IPS-18a (cell line): Measurements from ENCODE around the gene DBH.

ENCODE experiments used
- H3K27ac ChIP-seq: one replicate; pipeline ENCODE4 v1.5.1; 2013; ENCODE audit warnings: low read length
- H3K27me3 ChIP-seq: one replicate; pipeline ENCODE4 v1.6.1; 2013; ENCODE audit warnings: mild to moderate bottlenecking, low read length; ENCODE audit not compliant: control insufficient read depth, insufficient read depth
- H3K36me3 ChIP-seq: one replicate; pipeline ENCODE4 v1.6.1; 2013; ENCODE audit warnings: low read depth, low read length; ENCODE audit not compliant: control insufficient read depth
- H3K4me1 ChIP-seq: one replicate; pipeline ENCODE4 v1.6.1; 2013; ENCODE audit warnings: low read depth, low read length; ENCODE audit not compliant: control insufficient read depth
- H3K4me3 ChIP-seq: one replicate; pipeline ENCODE4 v1.5.1; 2013; ENCODE audit warnings: low read length
- H3K9ac ChIP-seq: one replicate; pipeline ENCODE4 v1.6.1; 2013; ENCODE audit warnings: mild to moderate bottlenecking, low read length, moderate library complexity
- H3K9me3 ChIP-seq: one replicate; pipeline ENCODE4 v1.6.1; 2013; ENCODE audit warnings: low read depth, low read length; ENCODE audit not compliant: control insufficient read depth

DBH gene

GRCh38 chr9:133691626-133692363 is 55.6 kb downstream of the DBH start:
- H3K4me3 ChIP-seq: no peak overlapping the region
- no peaks in the 10 kb centered on the region for H3K9me3 ChIP-seq
- no peak overlapping the region for H3K27ac ChIP-seq
- H3K27me3 ChIP-seq: no peaks in the 10 kb centered on the region
- no peaks in the 10 kb centered on the region for H3K4me1 ChIP-seq
- H3K9ac ChIP-seq: no peak overlapping the region
- no peaks in the 10 kb centered on the region for H3K36me3 ChIP-seq

GRCh38 chr9:133692364-133692985 is 56.3 kb downstream of the DBH start:
- Histone ChIP-seq H3K4me3 (no peak overlapping the region), H3K27me3 (no peaks in the 10 kb centered on the region), H3K4me1 (no peaks in the 10 kb centered on the region), H3K36me3 (no peaks in the 10 kb centered on the region), H3K9ac (no peak overlapping the region), H3K27ac (no peak overlapping the region), H3K9me3 (no peaks in the 10 kb centered on the region)

- no peak overlapping the region for H3K27ac ChIP-seq
- H3K9ac ChIP-seq: no peak overlapping the region
- no peaks in the 10 kb centered on the region for H3K27me3 ChIP-seq
- no peaks in the 10 kb centered on the region for H3K36me3 ChIP-seq
- H3K9me3 ChIP-seq: no peaks in the 10 kb centered on the region
- no peak overlapping the region for H3K4me3 ChIP-seq
- no peaks in the 10 kb centered on the region for H3K4me1 ChIP-seq
These were observed 57.0 kb downstream of the DBH start for GRCh38 chr9:133693116-133693515.

- H3K4me3 ChIP-seq: no peak overlapping the region
- no peak overlapping the region for H3K27ac ChIP-seq
- no peaks in the 10 kb centered on the region for H3K27me3 ChIP-seq
- no peaks in the 10 kb centered on the region for H3K4me1 ChIP-seq
- no peak overlapping the region for H3K9ac ChIP-seq
- H3K36me3 ChIP-seq: no peaks in the 10 kb centered on the region
- no peaks in the 10 kb centered on the region for H3K9me3 ChIP-seq
These were observed 57.8 kb downstream of the DBH start for GRCh38 chr9:133693703-133694529.

- H3K36me3 ChIP-seq: no peaks in the 10 kb centered on the region
- no peak overlapping the region for H3K27ac ChIP-seq
These were observed 58.5 kb downstream of the DBH start for GRCh38 chr9:133694686-133695085.

DNA sequence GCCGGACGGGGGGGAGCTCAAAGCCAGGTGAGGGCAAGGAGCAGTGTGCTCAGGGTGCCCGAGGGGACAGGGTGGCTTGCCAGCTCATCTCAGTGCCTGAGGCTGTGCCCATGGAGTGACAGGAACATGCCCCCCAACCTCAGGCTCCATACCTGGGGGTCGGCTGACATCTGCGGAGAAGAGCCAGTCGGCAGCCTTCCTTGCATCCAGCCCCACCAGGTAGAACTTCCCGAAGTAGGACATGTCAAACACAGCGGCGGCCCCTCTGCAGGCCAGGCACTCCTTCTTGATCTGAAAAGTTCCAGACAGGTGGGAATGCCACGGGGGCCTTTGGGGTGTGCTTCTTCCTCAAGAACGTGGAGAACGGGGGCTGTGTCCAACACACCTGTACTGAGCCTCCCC is 59.9 kb downstream of the DBH start:
- H3K9ac ChIP-seq: no peak overlapping the region
- no peaks in the 10 kb centered on the region for H3K36me3 ChIP-seq
- no peaks in the 10 kb centered on the region for H3K4me1 ChIP-seq
- no peak overlapping the region for H3K4me3 ChIP-seq
- no peaks in the 10 kb centered on the region for H3K27me3 ChIP-seq
- H3K27ac ChIP-seq: no peak overlapping the region
- no peaks in the 10 kb centered on the region for H3K9me3 ChIP-seq

More at GRCh38 chr9:133694686-133695085, 58.5 kb downstream of the DBH start:
- Histone ChIP-seq H3K27me3 (no peaks in the 10 kb centered on the region), H3K9me3 (no peaks in the 10 kb centered on the region), H3K4me1 (no peaks in the 10 kb centered on the region), H3K4me3 (no peak overlapping the region), H3K9ac (no peak overlapping the region)

GRCh38 chr9:133699546-133699945 is 63.4 kb downstream of the DBH start:
- H3K4me1 ChIP-seq: peaks cover 6% of the 10 kb centered on the region
- no peaks in the 10 kb centered on the region for H3K9me3 ChIP-seq
- no peak overlapping the region for H3K4me3 ChIP-seq
- peaks cover 8% of the 10 kb centered on the region for H3K27me3 ChIP-seq
- H3K27ac ChIP-seq: no peak overlapping the region
- H3K9ac ChIP-seq: no peak overlapping the region
- no peaks in the 10 kb centered on the region for H3K36me3 ChIP-seq

GRCh38 chr9:133700819-133701320 is 64.7 kb downstream of the DBH start:
- Histone ChIP-seq H3K36me3 (no peaks in the 10 kb centered on the region), H3K4me3 (no peak overlapping the region), H3K27me3 (peaks cover 8% of the 10 kb centered on the region), H3K9me3 (no peaks in the 10 kb centered on the region), H3K9ac (no peak overlapping the region), H3K4me1 (peaks cover 6% of the 10 kb centered on the region), H3K27ac (no peak overlapping the region)

- Histone ChIP-seq H3K4me1 (peaks cover 6% of the 10 kb centered on the region), H3K27ac (no peak overlapping the region), H3K9me3 (no peaks in the 10 kb centered on the region), H3K36me3 (no peaks in the 10 kb centered on the region), H3K9ac (no peak overlapping the region), H3K4me3 (no peak overlapping the region), H3K27me3 (peaks cover 8% of the 10 kb centered on the region)
These were observed 65.3 kb downstream of the DBH start for GRCh38 chr9:133701321-133701980.

DNA sequence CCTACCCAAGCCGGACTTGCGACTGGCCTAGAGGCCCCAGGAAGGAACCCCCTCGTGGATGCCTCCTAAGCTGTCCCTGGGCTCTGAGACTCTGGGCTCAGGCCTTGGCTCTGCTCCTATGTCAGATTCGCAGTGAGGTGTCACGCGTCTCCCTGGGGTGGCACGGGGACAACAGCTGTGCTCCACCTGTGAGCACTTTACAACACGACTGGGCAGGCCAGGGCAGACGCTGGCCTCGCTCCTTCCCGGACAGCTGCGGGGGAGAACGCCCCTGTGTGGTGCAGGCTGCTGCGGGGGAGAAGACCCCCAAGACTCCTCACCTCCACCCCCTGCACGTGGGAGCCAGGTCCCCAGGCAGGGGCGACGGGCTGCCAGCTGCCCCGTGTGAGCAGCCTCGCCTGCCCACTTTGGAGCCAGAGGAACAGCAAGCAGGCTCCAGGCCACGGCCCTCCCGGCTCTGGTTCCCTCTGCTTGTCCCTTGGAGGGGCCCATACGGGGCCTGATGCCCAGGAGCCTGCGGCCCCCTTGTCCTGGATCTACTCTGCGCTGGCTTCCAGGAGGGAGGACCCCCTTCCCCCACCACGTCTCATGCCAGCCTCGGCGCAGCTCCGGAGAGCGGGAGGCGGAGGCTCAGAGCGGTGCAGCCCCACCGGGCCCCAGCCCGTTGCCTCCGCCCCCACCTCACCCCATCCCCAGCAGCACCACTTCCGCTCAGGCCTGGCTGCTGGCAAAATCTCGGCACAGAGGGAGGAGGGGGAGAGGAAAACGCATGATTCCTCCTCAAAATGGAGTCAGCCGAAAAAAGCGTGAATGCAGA is 66.0 kb downstream of the DBH start:
- Histone ChIP-seq H3K27ac (no peak overlapping the region), H3K4me3 (no peak overlapping the region), H3K27me3 (peaks cover 8% of the 10 kb centered on the region), H3K36me3 (no peaks in the 10 kb centered on the region), H3K4me1 (peaks cover 6% of the 10 kb centered on the region), H3K9ac (peak overlapping the region; percentile 22), H3K9me3 (no peaks in the 10 kb centered on the region)
